ENCODE data around the gene ERBB2. TPM values are rescaled to one million over a fixed set of nuclear protein-coding genes. Genes with fewer than 3 reads are reported as not detected.

ERBB2 gene
- total and polyA plus RNA-seq, 2 experiments from 2014 or later: 46.2 to 196 TPM

- ATAC-seq (no peak), DNase-seq (ENCODE audit: low spot score) (no peak)
- Mint-ChIP-seq H3K27ac (no peak overlapping the region), H3K4me1 (peaks cover 11% of the 10 kb centered on the region), H3K27me3 (ENCODE audit: insufficient read depth, low read depth, poor library complexity) (peaks cover 12% of the 10 kb centered on the region), H3K9me3 (no peaks in the 10 kb centered on the region), H3K4me3 (no peak overlapping the region), H3K36me3 (ENCODE audit: low read depth) (peaks cover 38% of the 10 kb centered on the region)
- peaks cover 8% of the 10 kb centered on the region; the same call in 1 of the 2 replicates for H3F3A ChIP-seq (replicated peaks; ENCODE audit: low read depth)
- no peak overlapping the region for H3K4me2 ChIP-seq
- no peak overlapping the region for H3K4me3 ChIP-seq
- H3K27ac ChIP-seq (ENCODE audit: low read depth): no peak overlapping the region
- no peaks in the 10 kb centered on the region for H3K36me3 ChIP-seq (ENCODE audit: insufficient read depth)
- TF ChIP-seq POLR2AphosphoS5 (IDR thresholded peaks at IDR 0.05; ENCODE audit: low read depth): no peak
- no peak for TF ChIP-seq CTCF (conservative IDR thresholded peaks at IDR 0.05; ENCODE audit: low read depth in 2 of 2)
- TF ChIP-seq, protein P1, sequence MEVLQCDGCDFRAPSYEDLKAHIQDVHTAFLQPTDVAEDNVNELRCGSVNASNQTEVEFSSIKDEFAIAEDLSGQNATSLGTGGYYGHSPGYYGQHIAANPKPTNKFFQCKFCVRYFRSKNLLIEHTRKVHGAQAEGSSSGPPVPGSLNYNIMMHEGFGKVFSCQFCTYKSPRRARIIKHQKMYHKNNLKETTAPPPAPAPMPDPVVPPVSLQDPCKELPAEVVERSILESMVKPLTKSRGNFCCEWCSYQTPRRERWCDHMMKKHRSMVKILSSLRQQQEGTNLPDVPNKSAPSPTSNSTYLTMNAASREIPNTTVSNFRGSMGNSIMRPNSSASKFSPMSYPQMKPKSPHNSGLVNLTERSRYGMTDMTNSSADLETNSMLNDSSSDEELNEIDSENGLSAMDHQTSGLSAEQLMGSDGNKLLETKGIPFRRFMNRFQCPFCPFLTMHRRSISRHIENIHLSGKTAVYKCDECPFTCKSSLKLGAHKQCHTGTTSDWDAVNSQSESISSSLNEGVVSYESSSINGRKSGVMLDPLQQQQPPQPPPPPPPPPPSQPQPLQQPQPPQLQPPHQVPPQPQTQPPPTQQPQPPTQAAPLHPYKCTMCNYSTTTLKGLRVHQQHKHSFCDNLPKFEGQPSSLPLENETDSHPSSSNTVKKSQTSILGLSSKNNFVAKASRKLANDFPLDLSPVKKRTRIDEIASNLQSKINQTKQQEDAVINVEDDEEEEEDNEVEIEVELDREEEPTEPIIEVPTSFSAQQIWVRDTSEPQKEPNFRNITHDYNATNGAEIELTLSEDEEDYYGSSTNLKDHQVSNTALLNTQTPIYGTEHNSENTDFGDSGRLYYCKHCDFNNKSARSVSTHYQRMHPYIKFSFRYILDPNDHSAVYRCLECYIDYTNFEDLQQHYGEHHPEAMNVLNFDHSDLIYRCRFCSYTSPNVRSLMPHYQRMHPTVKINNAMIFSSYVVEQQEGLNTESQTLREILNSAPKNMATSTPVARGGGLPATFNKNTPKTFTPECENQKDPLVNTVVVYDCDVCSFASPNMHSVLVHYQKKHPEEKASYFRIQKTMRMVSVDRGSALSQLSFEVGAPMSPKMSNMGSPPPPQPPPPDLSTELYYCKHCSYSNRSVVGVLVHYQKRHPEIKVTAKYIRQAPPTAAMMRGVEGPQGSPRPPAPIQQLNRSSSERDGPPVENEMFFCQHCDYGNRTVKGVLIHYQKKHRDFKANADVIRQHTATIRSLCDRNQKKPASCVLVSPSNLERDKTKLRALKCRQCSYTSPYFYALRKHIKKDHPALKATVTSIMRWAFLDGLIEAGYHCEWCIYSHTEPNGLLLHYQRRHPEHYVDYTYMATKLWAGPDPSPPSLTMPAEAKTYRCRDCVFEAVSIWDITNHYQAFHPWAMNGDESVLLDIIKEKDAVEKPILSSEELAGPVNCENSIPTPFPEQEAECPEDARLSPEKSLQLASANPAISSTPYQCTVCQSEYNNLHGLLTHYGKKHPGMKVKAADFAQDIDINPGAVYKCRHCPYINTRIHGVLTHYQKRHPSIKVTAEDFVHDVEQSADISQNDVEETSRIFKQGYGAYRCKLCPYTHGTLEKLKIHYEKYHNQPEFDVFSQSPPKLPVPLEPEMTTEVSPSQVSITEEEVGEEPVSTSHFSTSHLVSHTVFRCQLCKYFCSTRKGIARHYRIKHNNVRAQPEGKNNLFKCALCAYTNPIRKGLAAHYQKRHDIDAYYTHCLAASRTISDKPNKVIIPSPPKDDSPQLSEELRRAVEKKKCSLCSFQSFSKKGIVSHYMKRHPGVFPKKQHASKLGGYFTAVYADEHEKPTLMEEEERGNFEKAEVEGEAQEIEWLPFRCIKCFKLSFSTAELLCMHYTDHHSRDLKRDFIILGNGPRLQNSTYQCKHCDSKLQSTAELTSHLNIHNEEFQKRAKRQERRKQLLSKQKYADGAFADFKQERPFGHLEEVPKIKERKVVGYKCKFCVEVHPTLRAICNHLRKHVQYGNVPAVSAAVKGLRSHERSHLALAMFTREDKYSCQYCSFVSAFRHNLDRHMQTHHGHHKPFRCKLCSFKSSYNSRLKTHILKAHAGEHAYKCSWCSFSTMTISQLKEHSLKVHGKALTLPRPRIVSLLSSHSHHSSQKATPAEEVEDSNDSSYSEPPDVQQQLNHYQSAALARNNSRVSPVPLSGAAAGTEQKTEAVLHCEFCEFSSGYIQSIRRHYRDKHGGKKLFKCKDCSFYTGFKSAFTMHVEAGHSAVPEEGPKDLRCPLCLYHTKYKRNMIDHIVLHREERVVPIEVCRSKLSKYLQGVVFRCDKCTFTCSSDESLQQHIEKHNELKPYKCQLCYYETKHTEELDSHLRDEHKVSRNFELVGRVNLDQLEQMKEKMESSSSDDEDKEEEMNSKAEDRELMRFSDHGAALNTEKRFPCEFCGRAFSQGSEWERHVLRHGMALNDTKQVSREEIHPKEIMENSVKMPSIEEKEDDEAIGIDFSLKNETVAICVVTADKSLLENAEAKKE (CRISPR knock-in tag; IDR thresholded peaks at IDR 0.05): no peak
- TF ChIP-seq EZH2 (IDR thresholded peaks at IDR 0.05; ENCODE audit: low read depth, unreplicated experiment): no peak
- no peak for TF ChIP-seq STAT1 (IDR thresholded peaks at IDR 0.05; ENCODE audit: unreplicated experiment)
- TF ChIP-seq REST (IDR thresholded peaks at IDR 0.05; ENCODE audit: unreplicated experiment): no peak
- no peak for TF ChIP-seq ZNF331 (CRISPR knock-in tag; IDR thresholded peaks at IDR 0.05; ENCODE audit: low read depth)
- no peak for TF ChIP-seq ZNF114 (CRISPR knock-in tag; IDR thresholded peaks at IDR 0.05)
- TF ChIP-seq JUNB (IDR thresholded peaks at IDR 0.05; ENCODE audit: unreplicated experiment): no peak
- TF ChIP-seq EZH2phosphoT487 (IDR thresholded peaks at IDR 0.05; ENCODE audit: unreplicated experiment): no peak
- TF ChIP-seq CREB1 (CRISPR knock-in tag; IDR thresholded peaks at IDR 0.05; ENCODE audit: low read depth): no peak
- TF ChIP-seq NANOG (IDR thresholded peaks at IDR 0.05; ENCODE audit: borderline replicate concordance): no peak
- TF ChIP-seq, protein P2, sequence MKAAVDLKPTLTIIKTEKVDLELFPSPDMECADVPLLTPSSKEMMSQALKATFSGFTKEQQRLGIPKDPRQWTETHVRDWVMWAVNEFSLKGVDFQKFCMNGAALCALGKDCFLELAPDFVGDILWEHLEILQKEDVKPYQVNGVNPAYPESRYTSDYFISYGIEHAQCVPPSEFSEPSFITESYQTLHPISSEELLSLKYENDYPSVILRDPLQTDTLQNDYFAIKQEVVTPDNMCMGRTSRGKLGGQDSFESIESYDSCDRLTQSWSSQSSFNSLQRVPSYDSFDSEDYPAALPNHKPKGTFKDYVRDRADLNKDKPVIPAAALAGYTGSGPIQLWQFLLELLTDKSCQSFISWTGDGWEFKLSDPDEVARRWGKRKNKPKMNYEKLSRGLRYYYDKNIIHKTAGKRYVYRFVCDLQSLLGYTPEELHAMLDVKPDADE (IDR thresholded peaks at IDR 0.05): no peak
- no peak overlapping the region for H2AFZ ChIP-seq
- H3K79me2 ChIP-seq (replicated peaks; ENCODE audit: insufficient read depth): peaks cover 14% of the 10 kb centered on the region
- H3K4me1 ChIP-seq (ENCODE audit: insufficient read depth): peaks cover 10% of the 10 kb centered on the region
- H3K27me3 ChIP-seq (ENCODE audit: insufficient read depth): no peaks in the 10 kb centered on the region
- no peaks in the 10 kb centered on the region for H3K9me2 ChIP-seq (ENCODE audit: insufficient read depth)
- no peaks in the 10 kb centered on the region for H4K20me1 ChIP-seq (replicated peaks; ENCODE audit: insufficient read depth)
These were observed 45.7 kb downstream of the ERBB2 start for GRCh38 chr17:39745335-39746144.

Measured in GM23338 (cell line).